CD4-positive, alpha-beta T cell (primary cell): ENCODE data around the gene ASB3. TPM values are rescaled to one million over a fixed set of nuclear protein-coding genes. Genes with fewer than 3 reads are reported as not detected.

Source experiments
- ATAC-seq: fragments of 200-7000 bp; cut with Tn5 transposase; one replicate; pipeline ENCODE4 v1.10.0; 2022; ENCODE audit warnings: mild to moderate bottlenecking; ENCODE audit not compliant: poor library complexity
- CTCF ChIA-PET: fragments of 350-600 bp; sonication (Branson Sonifier 250); formaldehyde crosslinking; loops from one replicate; lab custom pipeline; 2021; ENCODE audit warnings: antibody characterized with exemption, inconsistent platforms; lab: Charles Lee
- POLR2A ChIA-PET: fragments of 350-600 bp; sonication (Branson Sonifier 250); formaldehyde crosslinking; loops from one replicate; lab custom pipeline; 2021; ENCODE audit warnings: antibody characterized with exemption, inconsistent platforms; lab: Charles Lee
- DNase-seq, 14 experiments: peaks; one replicate each; pipeline ENCODE4 v3.0.0-alpha.2; 2013 to 2020; ENCODE audit warnings: mixed read lengths in 2 of 14
- H3K27ac ChIP-seq, 2 donors: one replicate each; pipeline versions ENCODE4 v1.5.1 to v1.7.0; 2013; ENCODE audit warnings: low read length in 2 of 2, low read depth in 1 of 2, mild to moderate bottlenecking in 1 of 2
- H3K27me3 ChIP-seq, 2 experiments: 1 replicate in 1 of 2; 2 replicates in 1 of 2; pipeline versions ENCODE4 v1.6.1 to v1.7.0; 2013; ENCODE audit warnings: low read length in 2 of 2, control low read depth in 1 of 2, mild to moderate bottlenecking in 1 of 2, moderate library complexity in 1 of 2; ENCODE audit not compliant: insufficient read depth in 2 of 2, control insufficient read depth in 1 of 2
- H3K36me3 ChIP-seq: one replicate; pipeline ENCODE4 v1.6.1; 2013; ENCODE audit warnings: low read length, control low read depth; ENCODE audit not compliant: insufficient read depth
- H3K4me1 ChIP-seq: one replicate; pipeline ENCODE4 v1.6.1; 2013; ENCODE audit warnings: low read length, control low read depth; ENCODE audit not compliant: insufficient read depth
- H3K4me3 ChIP-seq: one replicate; pipeline ENCODE4 v1.5.1; 2013; ENCODE audit warnings: mild to moderate bottlenecking, low read length, moderate library complexity
- H3K9me3 ChIP-seq, 2 experiments: 1 replicate in 1 of 2; 2 replicates in 1 of 2; pipeline versions ENCODE4 v1.6.1 to v1.7.0; 2013; ENCODE audit warnings: low read length in 2 of 2, mild to moderate bottlenecking in 2 of 2, control low read depth in 1 of 2, moderate library complexity in 1 of 2; ENCODE audit not compliant: control insufficient read depth in 1 of 2, insufficient read depth in 1 of 2
- H3K27ac Mint-ChIP-seq: one replicate; pipeline ENCODE4 v1.8.0; 2020; ENCODE audit warnings: mixed read lengths
- H3K27me3 Mint-ChIP-seq: one replicate; pipeline ENCODE4 v1.8.0; 2021; ENCODE audit warnings: mixed read lengths
- H3K36me3 Mint-ChIP-seq: one replicate; pipeline ENCODE4 v1.8.0; 2021; ENCODE audit warnings: low read depth, mixed read lengths
- H3K4me1 Mint-ChIP-seq: one replicate; pipeline ENCODE4 v1.8.0; 2021; ENCODE audit warnings: low read depth, mixed read lengths
- H3K4me3 Mint-ChIP-seq: one replicate; pipeline ENCODE4 v1.8.0; 2020; ENCODE audit warnings: mild to moderate bottlenecking, mixed read lengths
- H3K9me3 Mint-ChIP-seq: one replicate; pipeline ENCODE4 v1.8.0; 2020; ENCODE audit warnings: mixed read lengths
- intact Hi-C, 2 experiments: fragments of 100-400 bp; cut with DNase I in 1 of 2; cut with micrococcal nuclease in 1 of 2; formaldehyde crosslinking; loops; one replicate each; pipeline versions ENCODE4 v1.15.1 to v1.9.0; 2023 to 2025; cut with DNase I, micrococcal nuclease
- total RNA-seq, 174 experiments: library from RNA in 2 of 174; stranded (reverse) in 2 of 174; gene quantifications; one replicate each; pipeline ENCODE4 v1.2.3 and lab custom pipeline; 2021 to 2026
- TF ChIP-seq, protein P1 (sequence below): fragments of 200-600 bp; IDR thresholded peaks from one replicate; pipeline ENCODE4 v1.8.0; 2022; ENCODE audit warnings: antibody characterized with exemption, mild to moderate bottlenecking

The ASB3 gene
- total RNA-seq, 2 experiments from 2014 or later: 31.0 to 34.3 TPM

DNA sequence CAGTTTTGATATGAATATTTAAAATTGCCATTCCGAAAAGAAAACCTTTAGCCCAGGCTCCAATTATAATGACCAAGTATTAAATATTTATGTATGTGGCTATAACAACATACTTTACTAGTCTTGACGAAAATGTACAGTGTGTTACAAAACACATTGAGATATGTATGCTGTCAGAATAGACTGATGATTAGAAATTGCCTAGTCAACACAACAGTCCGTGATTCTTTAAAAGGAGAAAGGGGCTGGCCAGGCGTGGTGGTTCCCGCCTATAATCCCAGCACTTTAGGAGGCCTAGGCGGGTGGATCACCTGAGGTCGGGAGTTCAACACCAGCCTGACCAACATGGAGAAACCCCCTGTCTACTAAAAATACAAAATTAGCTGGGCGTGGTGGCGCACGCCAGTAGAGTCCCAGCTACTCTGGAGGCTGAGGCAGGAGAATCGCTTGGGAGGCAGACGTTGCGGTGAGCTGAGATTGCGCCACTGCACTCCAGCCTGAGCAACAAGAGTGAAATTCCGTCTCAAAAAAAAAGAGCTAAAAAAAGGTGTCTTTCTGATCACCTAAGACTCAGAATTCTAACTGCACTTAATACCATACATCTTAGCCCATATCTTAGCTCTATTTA is 17.3 kb downstream of the ASB3 start:
- Mint-ChIP-seq H3K9me3 (no peaks in the 10 kb centered on the region), H3K36me3 (peaks cover 35% of the 10 kb centered on the region), H3K4me3 (peak overlapping the region; percentile 64), H3K27ac (peak overlapping the region; percentile 24), H3K27me3 (no peaks in the 10 kb centered on the region), H3K4me1 (peaks cover 41% of the 10 kb centered on the region)
- Histone ChIP-seq H3K4me3 (no peak overlapping the region), H3K4me1 (peaks cover 13% of the 10 kb centered on the region), H3K27me3 (no peaks in the 10 kb centered on the region), H3K27ac (no peak overlapping the region), H3K36me3 (peaks cover 2% of the 10 kb centered on the region), H3K9me3 (no peaks in the 10 kb centered on the region)
- CTCF ChIA-PET: interaction anchor here (3.2 kb wide), 1 partner anchor 17 kb away, joined by 18 read pairs; the partner anchor contains the start of genes ASB3 and ERLEC1
- ATAC-seq (no peak), DNase-seq (no peak)
- TF ChIP-seq, protein P1, sequence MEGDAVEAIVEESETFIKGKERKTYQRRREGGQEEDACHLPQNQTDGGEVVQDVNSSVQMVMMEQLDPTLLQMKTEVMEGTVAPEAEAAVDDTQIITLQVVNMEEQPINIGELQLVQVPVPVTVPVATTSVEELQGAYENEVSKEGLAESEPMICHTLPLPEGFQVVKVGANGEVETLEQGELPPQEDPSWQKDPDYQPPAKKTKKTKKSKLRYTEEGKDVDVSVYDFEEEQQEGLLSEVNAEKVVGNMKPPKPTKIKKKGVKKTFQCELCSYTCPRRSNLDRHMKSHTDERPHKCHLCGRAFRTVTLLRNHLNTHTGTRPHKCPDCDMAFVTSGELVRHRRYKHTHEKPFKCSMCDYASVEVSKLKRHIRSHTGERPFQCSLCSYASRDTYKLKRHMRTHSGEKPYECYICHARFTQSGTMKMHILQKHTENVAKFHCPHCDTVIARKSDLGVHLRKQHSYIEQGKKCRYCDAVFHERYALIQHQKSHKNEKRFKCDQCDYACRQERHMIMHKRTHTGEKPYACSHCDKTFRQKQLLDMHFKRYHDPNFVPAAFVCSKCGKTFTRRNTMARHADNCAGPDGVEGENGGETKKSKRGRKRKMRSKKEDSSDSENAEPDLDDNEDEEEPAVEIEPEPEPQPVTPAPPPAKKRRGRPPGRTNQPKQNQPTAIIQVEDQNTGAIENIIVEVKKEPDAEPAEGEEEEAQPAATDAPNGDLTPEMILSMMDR: no peak
- POLR2A ChIA-PET: interaction anchor here (3.9 kb wide), 1 partner anchor 17 kb away, joined by 82 read pairs; the partner anchor contains the start of genes ASB3 and ERLEC1
- intact Hi-C loops: loop anchor here in 1 of 2 experiments (10.0 kb wide), 2 partner anchors 345 to 1645 kb away; partner anchors contain the start of genes ACYP2 and CCDC88A

DNA sequence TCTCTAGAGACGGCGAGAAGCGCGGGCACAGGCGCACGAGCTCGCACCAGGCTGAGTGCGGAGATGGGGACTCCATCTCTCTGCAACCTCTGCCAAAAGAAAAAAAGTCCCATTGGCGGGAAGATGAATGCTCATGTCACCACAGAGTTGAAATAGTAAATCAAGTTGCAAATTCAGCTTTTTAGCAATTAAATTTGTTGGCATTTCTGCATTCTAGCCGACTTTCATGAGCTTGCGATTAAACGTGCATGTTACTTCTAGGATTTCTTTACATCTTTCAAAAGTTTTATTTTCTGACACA is 18.6 kb downstream of the ASB3 start:
- H3K4me1 ChIP-seq: peaks cover 13% of the 10 kb centered on the region
- DNase-seq (peak in 1 of 14 experiments; percentile 57), ATAC-seq (no peak)
- H3K27ac Mint-ChIP-seq: peak overlapping the region; percentile 91
- TF ChIP-seq, protein P1: no peak
- intact Hi-C loops: loop anchor here in 1 of 2 experiments (10.0 kb wide), 2 partner anchors 347 to 1647 kb away; partner anchors contain the start of genes ACYP2 and CCDC88A
- peak overlapping the region; percentile 77 for H3K4me3 ChIP-seq
- peaks cover 39% of the 10 kb centered on the region for H3K36me3 Mint-ChIP-seq
- H3K4me3 Mint-ChIP-seq: peak overlapping the region; percentile 95
- H3K27me3 ChIP-seq: no peaks in the 10 kb centered on the region
- peaks cover 4% of the 10 kb centered on the region for H3K36me3 ChIP-seq
- no peaks in the 10 kb centered on the region for H3K9me3 ChIP-seq
- ChIA-PET POLR2A (interaction anchor here (0.8 to 3.9 kb wide), 10 partner anchors 8 to 1850 kb away, joined by 3 to 82 read pairs (median 6); partner anchors contain the start of genes ACYP2, ASB3, CLHC1 and ERLEC1), CTCF (interaction anchor here (0.7 to 3.2 kb wide), 3 partner anchors 11 to 19 kb away, joined by 3 to 18 read pairs (median 3); partner anchors contain the start of genes ASB3 and ERLEC1)
- no peaks in the 10 kb centered on the region for H3K9me3 Mint-ChIP-seq
- no peaks in the 10 kb centered on the region for H3K27me3 Mint-ChIP-seq
- peak overlapping the region; percentile 75 to 83 for H3K27ac ChIP-seq
- peaks cover 41% of the 10 kb centered on the region for H3K4me1 Mint-ChIP-seq

- peak within 1 kb of the TSS; percentile 75 to 83 for H3K27ac ChIP-seq
- CTCF ChIA-PET: interaction anchor here (0.7 to 3.2 kb wide), 4 partner anchors 12 to 51 kb away, joined by 3 to 18 read pairs (median 3); partner anchors contain the start of genes ASB3 and ERLEC1
- H3K9me3 ChIP-seq: no peaks in the 10 kb centered on the region
- H3K27me3 Mint-ChIP-seq: no peaks in the 10 kb centered on the region
- TF ChIP-seq, protein P1: peak; percentile 59
- H3K27me3 ChIP-seq: no peaks in the 10 kb centered on the region
- peaks cover 10% of the 10 kb centered on the region for H3K36me3 ChIP-seq
- H3K4me3 ChIP-seq: peak within 1 kb of the TSS; percentile 77
- POLR2A ChIA-PET: interaction anchor here (0.8 to 3.9 kb wide), 15 partner anchors 9 to 1850 kb away, joined by 3 to 82 read pairs (median 5); partner anchors contain the start of genes ACYP2, ASB3, CLHC1 and ERLEC1
- H3K27ac Mint-ChIP-seq: peak within 1 kb of the TSS; percentile 91
- no peaks in the 10 kb centered on the region for H3K9me3 Mint-ChIP-seq
- DNase-seq (peak; percentile 68 to 93 (median 78)), ATAC-seq (peak; percentile 88)
- intact Hi-C loops: loop anchor here (1.0 to 10.0 kb wide), 3 partner anchors 19 to 1647 kb away; partner anchors contain the start of genes ACYP2 (in 1 of the 2), ASB3 (in 1 of the 2) and CCDC88A (in 1 of the 2)
- peaks cover 44% of the 10 kb centered on the region for H3K36me3 Mint-ChIP-seq
- H3K4me1 ChIP-seq: peaks cover 13% of the 10 kb centered on the region
- peak within 1 kb of the TSS; percentile 95 for H3K4me3 Mint-ChIP-seq
- H3K4me1 Mint-ChIP-seq: peaks cover 41% of the 10 kb centered on the region
Measured at GRCh38 chr2:53767405-53768241, 19.1 kb downstream of the ASB3 start, which contains the start of gene CHAC2. Gene CHAC2 (plus strand): TSS chr2:53767804. CDS start chr2:53767887, 83 bp downstream.
